ENCODE results near the gene TSPAN4. TPM values are rescaled to one million over a fixed set of nuclear protein-coding genes. Genes with fewer than 3 reads are reported as not detected.

TSPAN4 gene
- total RNA-seq, 1 experiment from 2014 or later, result 43.6 TPM

DNA sequence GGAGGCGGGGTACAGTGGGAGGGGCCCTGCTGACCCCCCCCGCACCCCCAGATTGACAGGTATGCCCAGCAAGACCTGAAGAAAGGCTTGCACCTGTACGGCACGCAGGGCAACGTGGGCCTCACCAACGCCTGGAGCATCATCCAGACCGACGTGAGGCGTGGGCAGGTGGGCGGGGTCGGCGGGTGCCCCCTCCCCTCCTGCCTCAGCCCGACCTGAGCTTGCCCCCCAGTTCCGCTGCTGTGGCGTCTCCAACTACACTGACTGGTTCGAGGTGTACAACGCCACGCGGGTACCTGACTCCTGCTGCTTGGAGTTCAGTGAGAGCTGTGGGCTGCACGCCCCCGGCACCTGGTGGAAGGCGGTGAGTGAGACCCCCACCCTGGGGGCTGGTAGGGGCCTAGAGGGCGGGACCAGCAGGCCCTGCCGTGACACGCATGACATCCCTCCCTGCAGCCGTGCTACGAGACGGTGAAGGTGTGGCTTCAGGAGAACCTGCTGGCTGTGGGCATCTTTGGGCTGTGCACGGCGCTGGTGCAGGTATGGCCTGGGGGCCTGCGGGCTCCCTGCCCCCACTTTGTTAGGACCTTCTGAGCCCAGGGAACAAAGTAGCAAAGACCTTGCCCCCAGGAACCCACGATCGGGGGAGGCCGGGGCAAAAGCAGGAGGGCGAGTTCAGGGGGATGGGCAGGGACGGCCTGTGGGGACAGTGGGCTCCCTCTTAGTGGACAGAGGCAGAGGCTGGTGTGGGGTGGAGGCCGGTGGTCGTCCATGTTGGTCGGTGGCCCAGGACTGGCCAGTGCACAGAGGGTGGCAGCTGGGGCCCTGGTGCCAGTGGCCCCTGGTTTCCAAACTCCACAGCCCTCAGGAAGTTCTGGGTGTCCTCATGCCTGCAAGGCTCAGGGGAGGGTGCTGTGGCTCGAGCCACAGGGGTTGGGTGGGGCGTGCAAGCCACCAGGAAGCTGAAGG, 23.1 kb downstream of the TSPAN4 start:
- DNase-seq, result no peak
- no peaks in the 10 kb centered on the region for H3K27me3 ChIP-seq (ENCODE audit: insufficient read depth, low read depth)
- no peaks in the 10 kb centered on the region for H3K36me3 ChIP-seq (ENCODE audit: low read depth)
- no peaks in the 10 kb centered on the region for H3K4me1 ChIP-seq (replicated peaks; ENCODE audit: insufficient read depth)
- H2AFZ ChIP-seq, result no peak overlapping the region
- intact Hi-C loops (cut with micrococcal nuclease; ENCODE audit: unreplicated experiment), result no loop called here
- no peak overlapping the region for H3K27ac ChIP-seq
- no peaks in the 10 kb centered on the region for H3F3A ChIP-seq (ENCODE audit: insufficient read depth, low read depth)
- CTCF ChIA-PET, result no interaction called here
- H3K4me3 ChIP-seq, result no peak overlapping the region
- H4K20me1 ChIP-seq (ENCODE audit: insufficient read depth), result no peaks in the 10 kb centered on the region; the same call in 1 of the 2 replicates
- H3K4me2 ChIP-seq, result no peak overlapping the region
- POLR2A ChIA-PET (ENCODE audit: unreplicated experiment), result interaction anchor here (0.6 kb wide), 1 partner anchor 90 kb away, joined by 27 read pairs; no protein-coding TSS in a partner anchor
- BruUV-seq (replicated peaks), result no TSS peak
- no peaks in the 10 kb centered on the region for H3K79me2 ChIP-seq (ENCODE audit: low read depth)
- TF ChIP-seq, protein P1, sequence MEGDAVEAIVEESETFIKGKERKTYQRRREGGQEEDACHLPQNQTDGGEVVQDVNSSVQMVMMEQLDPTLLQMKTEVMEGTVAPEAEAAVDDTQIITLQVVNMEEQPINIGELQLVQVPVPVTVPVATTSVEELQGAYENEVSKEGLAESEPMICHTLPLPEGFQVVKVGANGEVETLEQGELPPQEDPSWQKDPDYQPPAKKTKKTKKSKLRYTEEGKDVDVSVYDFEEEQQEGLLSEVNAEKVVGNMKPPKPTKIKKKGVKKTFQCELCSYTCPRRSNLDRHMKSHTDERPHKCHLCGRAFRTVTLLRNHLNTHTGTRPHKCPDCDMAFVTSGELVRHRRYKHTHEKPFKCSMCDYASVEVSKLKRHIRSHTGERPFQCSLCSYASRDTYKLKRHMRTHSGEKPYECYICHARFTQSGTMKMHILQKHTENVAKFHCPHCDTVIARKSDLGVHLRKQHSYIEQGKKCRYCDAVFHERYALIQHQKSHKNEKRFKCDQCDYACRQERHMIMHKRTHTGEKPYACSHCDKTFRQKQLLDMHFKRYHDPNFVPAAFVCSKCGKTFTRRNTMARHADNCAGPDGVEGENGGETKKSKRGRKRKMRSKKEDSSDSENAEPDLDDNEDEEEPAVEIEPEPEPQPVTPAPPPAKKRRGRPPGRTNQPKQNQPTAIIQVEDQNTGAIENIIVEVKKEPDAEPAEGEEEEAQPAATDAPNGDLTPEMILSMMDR (conservative IDR thresholded peaks at IDR 0.05), result no peak
- no peak for TF ChIP-seq EZH2 (IDR thresholded peaks at IDR 0.05; ENCODE audit: low read depth)
- no peaks in the 10 kb centered on the region for H3K9me2 ChIP-seq (ENCODE audit: insufficient read depth)
- no peaks in the 10 kb centered on the region for H3K9me3 ChIP-seq (ENCODE audit: insufficient read depth, low read depth)

DNA sequence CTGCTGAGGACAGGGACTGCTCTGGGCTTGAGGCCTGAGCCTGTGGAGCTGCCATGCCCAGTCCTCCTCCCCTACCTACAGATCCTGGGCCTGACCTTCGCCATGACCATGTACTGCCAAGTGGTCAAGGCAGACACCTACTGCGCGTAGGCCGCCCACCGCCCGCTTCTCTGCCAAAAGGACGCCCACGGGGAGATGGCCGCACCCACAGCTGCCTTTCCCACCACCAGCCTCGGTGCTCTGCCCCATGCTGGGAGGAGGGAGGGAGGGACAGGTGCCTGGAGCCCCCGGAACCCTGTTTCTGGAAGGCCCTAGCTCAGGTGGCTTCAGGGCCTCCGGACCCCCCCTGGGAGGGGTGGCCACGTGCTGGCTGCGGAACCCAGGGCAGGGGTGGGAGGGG, 23.8 kb downstream of the TSPAN4 start:
- H2AFZ ChIP-seq, result no peak overlapping the region
- no peak overlapping the region for H3K27ac ChIP-seq
- TF ChIP-seq, protein P1 (conservative IDR thresholded peaks at IDR 0.05), result no peak
- no peak for TF ChIP-seq EZH2 (IDR thresholded peaks at IDR 0.05; ENCODE audit: low read depth)
- no TSS peak for BruUV-seq (replicated peaks)
- no peaks in the 10 kb centered on the region; the same call in 1 of the 2 replicates for H4K20me1 ChIP-seq (ENCODE audit: insufficient read depth)
- no peaks in the 10 kb centered on the region for H3K27me3 ChIP-seq (ENCODE audit: insufficient read depth, low read depth)
- no peak overlapping the region for H3K4me2 ChIP-seq
- no peak for DNase-seq
- no peaks in the 10 kb centered on the region for H3K79me2 ChIP-seq (ENCODE audit: low read depth)
- no peaks in the 10 kb centered on the region for H3K4me1 ChIP-seq (replicated peaks; ENCODE audit: insufficient read depth)
- intact Hi-C loops (cut with micrococcal nuclease; ENCODE audit: unreplicated experiment), result no loop called here
- no peaks in the 10 kb centered on the region for H3K9me2 ChIP-seq (ENCODE audit: insufficient read depth)
- no peak overlapping the region for H3K4me3 ChIP-seq
- no peaks in the 10 kb centered on the region for H3K9me3 ChIP-seq (ENCODE audit: insufficient read depth, low read depth)
- no peaks in the 10 kb centered on the region for H3F3A ChIP-seq (ENCODE audit: insufficient read depth, low read depth)
- CTCF ChIA-PET, result no interaction called here
- POLR2A ChIA-PET (ENCODE audit: unreplicated experiment), result interaction anchor here (0.6 kb wide), 1 partner anchor 91 kb away, joined by 27 read pairs; no protein-coding TSS in a partner anchor
- no peaks in the 10 kb centered on the region for H3K36me3 ChIP-seq (ENCODE audit: low read depth)

DNA sequence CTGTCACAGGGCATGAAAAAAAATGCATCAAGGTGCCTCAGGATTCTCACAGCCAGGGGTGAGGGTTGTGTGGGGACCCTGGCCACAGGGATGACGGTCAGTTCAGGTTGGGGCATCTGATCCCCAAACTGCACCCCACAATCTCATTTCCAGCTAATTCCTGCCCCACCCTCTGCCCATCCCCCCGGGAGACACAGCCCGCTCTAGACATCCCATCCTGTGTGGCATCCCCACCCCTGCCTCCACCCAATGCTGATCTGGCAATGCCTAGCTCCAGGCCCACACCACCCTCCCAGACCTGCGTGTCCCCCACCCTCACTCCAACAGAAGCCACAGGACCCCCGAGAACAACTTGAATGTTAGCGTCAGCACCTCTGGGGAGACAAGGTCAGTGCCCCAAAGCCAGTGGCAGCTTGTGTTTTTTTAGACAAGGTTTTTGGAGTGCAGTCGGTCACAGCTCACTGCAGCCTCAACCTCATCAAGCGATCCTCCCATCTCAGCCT, 25.3 kb downstream of the TSPAN4 start:
- H3K4me1 ChIP-seq (replicated peaks; ENCODE audit: insufficient read depth), result no peaks in the 10 kb centered on the region
- POLR2A ChIA-PET (ENCODE audit: unreplicated experiment), result no interaction called here

More for the DNA sequence above, 25.3 kb downstream of the TSPAN4 start:
- Histone ChIP-seq H4K20me1 (ENCODE audit: insufficient read depth) (no peaks in the 10 kb centered on the region; the same call in 1 of the 2 replicates), H3K27ac (no peak overlapping the region), H3K9me2 (ENCODE audit: insufficient read depth) (no peaks in the 10 kb centered on the region), H2AFZ (no peak overlapping the region), H3K4me3 (no peak overlapping the region), H3F3A (ENCODE audit: insufficient read depth, low read depth) (no peaks in the 10 kb centered on the region), H3K27me3 (ENCODE audit: insufficient read depth, low read depth) (no peaks in the 10 kb centered on the region), H3K36me3 (ENCODE audit: low read depth) (no peaks in the 10 kb centered on the region), H3K9me3 (ENCODE audit: insufficient read depth, low read depth) (no peaks in the 10 kb centered on the region), H3K4me2 (no peak overlapping the region), H3K79me2 (ENCODE audit: low read depth) (no peaks in the 10 kb centered on the region)
- no peak for DNase-seq
- TF ChIP-seq, protein P1 (conservative IDR thresholded peaks at IDR 0.05), result no peak
- no peak for TF ChIP-seq EZH2 (IDR thresholded peaks at IDR 0.05; ENCODE audit: low read depth)
- CTCF ChIA-PET, result no interaction called here
- BruUV-seq (replicated peaks), result no TSS peak
- intact Hi-C loops (cut with micrococcal nuclease; ENCODE audit: unreplicated experiment), result no loop called here

All from PC-9 (cell line).